Raji (cell line): ENCODE data around the gene ORMDL2.

Experiments used
- POLR2A ChIP-seq: IDR thresholded peaks from 2 replicates; pipeline ENCODE4 v1.6.1; 2011; ENCODE audit warnings: low read depth, low read length, control low read depth; ENCODE audit not compliant: insufficient read depth

Gene ORMDL2

GRCh38 chr12:55817345-55818139 lies at the start of gene ORMDL2, which contains the start of gene SARNP:
Gene ORMDL2 (plus strand): TSS chr12:55818041. CDS start chr12:55819000, 959 bp downstream.
Gene SARNP (minus strand): TSS chr12:55817724. CDS start chr12:55817701, 23 bp downstream.
- peak; percentile 81 for TF ChIP-seq POLR2A

GRCh38 chr12:55771736-55772135 lies 46.1 kb upstream of the ORMDL2 start:
- TF ChIP-seq POLR2A, result no peak

- no peak for TF ChIP-seq POLR2A
Observed at GRCh38 chr12:55777856-55778255, 40.0 kb upstream of the ORMDL2 start.

GRCh38 chr12:55780685-55781084 lies 37.2 kb upstream of the ORMDL2 start:
- TF ChIP-seq POLR2A, result no peak

GRCh38 chr12:55788546-55788945 lies 29.3 kb upstream of the ORMDL2 start:
- no peak for TF ChIP-seq POLR2A

GRCh38 chr12:55789171-55789570 lies 28.7 kb upstream of the ORMDL2 start:
- TF ChIP-seq POLR2A, result no peak

GRCh38 chr12:55789893-55790292 lies 27.9 kb upstream of the ORMDL2 start:
- TF ChIP-seq POLR2A, result no peak

GRCh38 chr12:55795950-55796349 lies 21.9 kb upstream of the ORMDL2 start:
- no peak for TF ChIP-seq POLR2A

GRCh38 chr12:55797068-55797467 lies 20.8 kb upstream of the ORMDL2 start:
- no peak for TF ChIP-seq POLR2A

GRCh38 chr12:55797550-55797949 lies 20.3 kb upstream of the ORMDL2 start:
- TF ChIP-seq POLR2A, result no peak

GRCh38 chr12:55806982-55807381 lies 10.9 kb upstream of the ORMDL2 start:
- TF ChIP-seq POLR2A, result no peak

- no peak for TF ChIP-seq POLR2A
Observed at GRCh38 chr12:55809274-55809673, 8.6 kb upstream of the ORMDL2 start.

GRCh38 chr12:55812088-55812487 lies 5.8 kb upstream of the ORMDL2 start:
- TF ChIP-seq POLR2A, result no peak

GRCh38 chr12:55814257-55814656 lies 3.6 kb upstream of the ORMDL2 start:
- TF ChIP-seq POLR2A, result no peak

GRCh38 chr12:55815473-55815872 lies 2.4 kb upstream of the ORMDL2 start:
- no peak for TF ChIP-seq POLR2A

GRCh38 chr12:55816881-55817344 lies 928 bp upstream of the ORMDL2 start:
- TF ChIP-seq POLR2A, result no peak
